NCI-H524 (cell line): Measurements from ENCODE around the gene ARID4B.
"Not testable (repeated sequence)": the region's sequence is repeated elsewhere in the genome, so short reads cannot be mapped to it uniquely, and the experiment has no call there.

Experiments
- DNase-seq, 2 experiments: peaks; one replicate each; lab custom pipeline; 2025; lab: John Stamatoyannopoulos, UW

The ARID4B gene

GRCh38 chr1:235227414-235227813 lies 100.6 kb downstream of the ARID4B start:
- DNase-seq = no peak

DNA sequence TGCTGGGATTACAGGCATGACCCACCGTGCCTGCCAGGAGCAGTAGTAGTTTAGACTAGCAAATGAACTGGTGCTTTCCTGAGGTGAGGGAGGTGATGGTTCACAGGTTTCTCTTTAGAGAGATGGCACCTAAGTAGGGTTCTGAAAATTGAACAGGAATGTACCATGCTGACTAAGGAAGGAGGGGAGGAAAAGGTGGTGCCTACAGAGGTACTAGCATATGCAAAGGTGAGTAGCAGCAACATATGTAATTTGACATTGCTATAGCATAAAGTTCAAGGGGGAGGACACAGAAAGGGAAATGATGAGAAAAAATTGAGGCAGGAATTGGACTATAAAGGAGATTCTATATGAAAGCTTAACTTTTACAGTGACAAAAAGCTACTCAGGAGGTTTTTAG lies 101.0 kb downstream of the ARID4B start:
- DNase-seq = no peak

DNA sequence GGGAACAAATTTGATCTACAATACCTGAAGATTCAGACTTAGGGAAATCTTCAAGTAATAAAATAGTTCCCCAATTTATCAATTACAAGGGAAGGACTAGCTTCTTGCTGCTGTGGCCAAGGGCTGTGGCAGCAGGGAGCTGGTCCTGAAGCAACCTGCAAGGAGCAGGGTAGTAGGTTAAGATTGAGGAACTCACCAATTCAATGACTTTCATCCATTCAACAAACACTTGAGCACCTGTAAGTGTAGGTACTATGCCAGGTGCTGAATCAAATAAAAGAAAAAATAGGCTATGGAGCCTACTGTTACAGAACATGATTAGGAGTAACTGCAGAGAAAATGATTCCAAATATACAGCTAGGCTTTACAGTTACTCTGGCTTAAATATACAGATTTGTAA lies 102.7 kb downstream of the ARID4B start:
- no peak for DNase-seq

- DNase-seq = no peak
These were observed 106.2 kb downstream of the ARID4B start for GRCh38 chr1:235221653-235222375.

DNA sequence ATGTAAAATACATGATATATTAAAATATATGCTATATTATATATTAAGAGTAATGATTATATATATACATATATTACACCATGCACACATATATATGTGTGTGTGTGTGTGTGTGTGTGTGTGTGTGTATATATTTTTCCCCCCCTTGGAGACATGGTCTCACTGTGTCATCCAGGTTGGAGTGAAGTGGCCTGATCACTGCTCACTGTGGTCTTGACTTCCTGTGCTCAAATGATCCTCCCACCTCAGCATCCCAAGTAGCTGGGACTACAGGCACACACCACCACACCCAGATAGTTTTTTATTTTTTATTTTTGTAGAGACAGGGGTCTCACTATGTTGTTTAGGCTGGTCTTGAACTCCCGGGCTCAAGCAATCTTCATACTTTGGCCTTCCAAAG lies 112.5 kb downstream of the ARID4B start:
- DNase-seq = no peak

GRCh38 chr1:235214962-235215361 lies 113.0 kb downstream of the ARID4B start:
- not testable (repeated sequence) for DNase-seq

DNA sequence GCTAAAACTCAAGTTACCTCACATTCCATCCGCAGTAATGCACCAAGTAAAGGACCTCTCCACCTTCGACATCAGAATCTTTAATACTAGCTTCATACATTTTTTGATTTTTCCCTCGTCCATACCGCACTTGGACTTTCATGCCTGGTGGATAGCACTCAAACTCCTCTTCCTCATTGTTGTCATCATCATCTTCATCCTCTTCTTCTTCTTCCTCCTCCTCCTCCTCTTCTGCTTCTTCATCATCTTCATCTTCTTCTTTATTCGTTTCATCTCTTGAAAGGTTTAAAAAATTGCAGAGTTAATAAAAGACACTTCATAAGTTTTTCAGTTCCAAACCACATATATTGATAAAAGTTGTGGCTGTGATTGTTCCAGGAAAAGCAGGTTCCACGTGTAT lies 114.2 kb downstream of the ARID4B start:
- no peak for DNase-seq

GRCh38 chr1:235211517-235211916 lies 116.5 kb downstream of the ARID4B start:
- DNase-seq = no peak

GRCh38 chr1:235207209-235207565 lies 120.8 kb downstream of the ARID4B start:
- no peak for DNase-seq

DNA sequence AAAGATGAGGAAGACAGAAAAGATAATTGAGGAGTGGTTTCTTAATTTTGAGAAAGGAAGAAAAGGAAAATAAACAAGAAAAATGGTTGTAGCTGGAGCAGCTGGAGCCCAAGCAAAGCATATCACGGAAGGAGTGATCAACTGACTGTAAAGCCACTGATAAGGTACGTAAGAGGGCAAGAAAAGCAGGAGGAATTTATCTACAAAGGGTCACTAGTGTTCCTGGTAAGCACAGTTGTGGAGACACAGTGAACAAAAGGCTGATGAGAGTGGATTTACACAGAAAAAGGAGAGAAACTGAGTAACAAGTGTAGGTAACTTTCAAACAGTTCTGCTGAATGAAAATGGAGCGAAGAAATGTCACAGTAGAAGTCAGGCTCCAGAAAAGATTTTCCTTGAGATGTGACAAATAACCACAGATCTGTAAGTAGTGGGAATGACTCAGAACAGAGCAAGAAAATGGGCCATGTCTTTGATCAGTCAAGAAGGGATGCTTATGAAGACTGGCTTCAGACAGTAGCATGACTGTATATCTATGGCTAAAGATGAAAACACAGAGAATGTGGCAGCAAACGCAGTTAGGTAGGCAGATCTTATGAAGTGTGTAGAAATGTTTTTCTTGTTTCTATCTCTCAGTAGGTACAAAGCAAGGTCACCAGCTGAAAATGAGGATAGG lies 121.3 kb downstream of the ARID4B start:
- no peak for DNase-seq

GRCh38 chr1:235205687-235206086 lies 122.3 kb downstream of the ARID4B start:
- DNase-seq = no peak

- DNase-seq = no peak
These were observed 124.6 kb downstream of the ARID4B start for GRCh38 chr1:235203428-235203827.

GRCh38 chr1:235202447-235202846 lies 125.5 kb downstream of the ARID4B start:
- not testable (repeated sequence) for DNase-seq

- DNase-seq = no peak
These were observed 128.5 kb downstream of the ARID4B start for GRCh38 chr1:235199441-235199840.

DNA sequence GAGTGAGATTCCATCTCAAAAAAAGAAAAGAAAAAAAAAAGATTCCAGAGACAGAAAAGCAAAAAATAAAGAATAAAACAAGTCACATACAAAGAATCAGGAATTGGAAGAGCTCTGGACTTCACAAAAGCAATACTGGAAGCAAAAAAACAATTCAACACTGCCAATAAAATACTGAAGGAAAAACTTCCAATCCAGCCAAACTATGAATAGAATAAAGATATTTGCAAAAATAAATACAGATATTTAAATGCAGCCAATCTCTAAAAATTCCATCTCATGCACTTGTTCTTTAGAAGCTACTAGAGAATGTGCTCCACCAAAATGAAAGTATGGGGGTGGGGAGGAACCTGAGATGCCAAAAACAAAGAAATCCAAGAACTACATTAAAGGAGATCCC lies 137.5 kb downstream of the ARID4B start:
- no peak for DNase-seq

DNA sequence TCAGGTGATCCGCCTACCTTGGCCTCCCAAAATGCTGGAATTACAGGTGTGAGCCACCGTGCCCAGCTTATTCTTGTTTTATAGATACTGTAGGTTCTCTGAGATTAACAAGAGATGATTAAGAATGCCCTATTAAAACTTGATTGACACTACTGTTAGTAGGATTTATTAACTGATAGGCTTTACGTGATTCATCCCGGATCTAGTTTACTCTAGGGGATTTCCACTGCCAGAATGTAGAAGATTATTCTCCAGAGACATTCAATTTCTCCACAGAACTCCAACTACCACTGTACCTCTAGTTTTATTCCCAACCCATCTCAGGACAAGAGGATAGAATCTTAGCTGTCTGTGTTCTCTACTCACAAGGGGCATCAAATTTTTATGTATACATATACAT lies 140.7 kb downstream of the ARID4B start:
- no peak for DNase-seq

- DNase-seq = no peak
These were observed 146.3 kb downstream of the ARID4B start for GRCh38 chr1:235181561-235182245.

- no peak for DNase-seq
These were observed 147.0 kb downstream of the ARID4B start for GRCh38 chr1:235180916-235181460.

GRCh38 chr1:235176486-235176885 lies 151.5 kb downstream of the ARID4B start:
- DNase-seq = no peak

DNA sequence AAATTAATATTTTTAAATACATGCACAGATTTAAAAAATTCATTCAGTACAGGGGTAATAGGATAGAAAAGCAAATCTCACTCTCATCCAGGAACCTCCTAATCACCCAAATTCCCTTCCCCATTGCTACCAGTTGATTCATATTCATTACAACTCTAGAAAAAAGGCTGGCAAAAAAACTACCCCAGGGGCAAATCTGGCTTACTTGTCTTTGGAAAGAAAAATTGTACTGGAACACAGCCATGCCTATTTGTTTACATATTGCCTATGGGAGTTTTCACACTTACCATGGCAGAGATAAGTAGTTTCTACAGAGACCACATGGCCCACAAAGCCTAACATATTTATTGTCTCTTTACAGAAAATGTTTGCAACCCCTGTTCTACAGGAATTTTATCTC lies 158.0 kb downstream of the ARID4B start:
- DNase-seq = no peak

DNA sequence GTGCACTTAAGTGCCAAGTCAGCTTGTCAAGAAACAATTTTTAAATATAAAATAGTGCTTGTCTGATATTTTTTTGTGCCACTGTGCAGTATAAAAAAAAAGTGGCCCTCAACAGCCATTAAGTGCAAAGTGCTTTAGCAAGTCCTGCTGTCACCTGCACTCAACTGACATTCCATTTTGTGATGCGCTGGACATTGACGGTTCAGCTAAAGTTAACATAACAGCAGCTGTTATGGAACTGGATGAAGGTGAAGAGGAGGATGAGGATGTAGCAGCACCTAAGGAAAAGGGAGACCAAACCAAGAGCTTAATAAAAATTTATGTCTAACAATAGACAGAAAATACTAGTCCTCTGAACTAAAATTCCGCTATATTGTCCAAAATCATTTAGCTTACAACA lies 159.6 kb downstream of the ARID4B start:
- no peak for DNase-seq

- no peak for DNase-seq
These were observed 166.2 kb downstream of the ARID4B start for GRCh38 chr1:235161685-235162327.
